Measurements from ENCODE around the gene NOD1. TPM values are rescaled to one million over a fixed set of nuclear protein-coding genes. Genes with fewer than 3 reads are reported as not detected.

The NOD1 gene
- total and polyA plus RNA-seq, 2 of the 8 experiments (the other 6 are each of a cell fraction or from before 2014, with no cell fraction given): 3.8 to 6.5 TPM

GRCh38 chr7:30467271-30467670 lies 11.3 kb downstream of the NOD1 start:
- no peak overlapping the region for H4K8ac ChIP-seq (ENCODE audit: extremely low read depth, insufficient read depth, low read length)
- no peak overlapping the region for H2BK12ac ChIP-seq (ENCODE audit: low read depth, low read length)
- FAIRE-seq (no peak), DNase-seq (ENCODE audit: low read depth in 1 of 2, low spot score in 2 of 2) (no peak)
- H4K5ac ChIP-seq (ENCODE audit: insufficient read length, low read depth, low read length): no peak overlapping the region
- no peak overlapping the region for H2BK15ac ChIP-seq (ENCODE audit: low read length)
- H3K4ac ChIP-seq (replicated peaks; ENCODE audit: insufficient read length, low read depth, low read length): no peak overlapping the region
- 94% methylated on average over 4 of the region's 4 CpGs; no CpG with 5 or more reads in 1 of the 2 experiments for WGBS, 2 experiments (ENCODE audit: extremely low coverage in 1 of 2, insufficient coverage in 1 of 2, insufficient read length in 1 of 2, insufficient replicate concordance in 2 of 2, low coverage in 1 of 2, low lambda C conversion rate in 2 of 2, missing lambda C conversion rate in 1 of 2)
- no peak overlapping the region for H3K9ac ChIP-seq (replicated peaks in 1 of 4; ENCODE audit: extremely low read depth in 1 of 4, low read depth in 3 of 4, low read length in 3 of 4)
- no peaks in the 10 kb centered on the region; the same call in 1 of the 2 replicates for H3K79me1 ChIP-seq (ENCODE audit: low read depth, low read length)
- TF ChIP-seq SP1 (IDR thresholded peaks at IDR 0.05; ENCODE audit: low read depth, low read length): no peak
- TF ChIP-seq KDM5A (IDR thresholded peaks at IDR 0.05; ENCODE audit: low read length): no peak
- no peak for TF ChIP-seq ASH2L (IDR thresholded peaks at IDR 0.05; ENCODE audit: low read length)
- TF ChIP-seq ATF3 (IDR thresholded peaks at IDR 0.05; ENCODE audit: insufficient read depth, low read depth, low read length): no peak
- peaks cover 3 to 14% (median 5%) of the 10 kb centered on the region in 4 experiments; a peak in 5 of 7 replicates for H3K4me1 ChIP-seq (replicated peaks in 1 of 4; ENCODE audit: control insufficient read depth in 3 of 4, insufficient read depth in 4 of 4, low read length in 3 of 4)
- no peak overlapping the region for H3K18ac ChIP-seq (ENCODE audit: extremely low read depth, low read length)
- no peak overlapping the region for H4K91ac ChIP-seq (replicated peaks; ENCODE audit: insufficient read length, low read length)
- H4K20me1 ChIP-seq (replicated peaks in 1 of 2; ENCODE audit: control insufficient read depth in 1 of 2, insufficient read depth in 2 of 2, low read length in 2 of 2): no peaks in the 10 kb centered on the region
- CTCF ChIA-PET (ENCODE audit: partially characterized antibody): interaction anchor here (0.8 to 1.5 kb wide), 3 partner anchors 15 to 43 kb away, joined by 3 to 4 read pairs (median 3); no protein-coding TSS in a partner anchor
- POLR2A ChIA-PET (ENCODE audit: partially characterized antibody): interaction anchor here (1.2 kb wide), 1 partner anchor 11 kb away, joined by 3 read pairs; no protein-coding TSS in a partner anchor
- no peaks in the 10 kb centered on the region for H3K9me3 ChIP-seq (ENCODE audit: insufficient read depth in 2 of 2, low read depth in 1 of 2, low read length in 1 of 2)
- no peak overlapping the region for H2AK5ac ChIP-seq (ENCODE audit: low read depth, low read length)
- no peaks in the 10 kb centered on the region for H3K79me2 ChIP-seq (ENCODE audit: control insufficient read depth in 1 of 2, insufficient read depth in 2 of 2, low read length in 2 of 2)
- H2AFZ ChIP-seq (ENCODE audit: low read length): no peak overlapping the region
- H2BK20ac ChIP-seq (ENCODE audit: low read length): no peak overlapping the region
- no peaks in the 10 kb centered on the region for H3K27me3 ChIP-seq (replicated peaks in 1 of 4; ENCODE audit: control insufficient read depth in 3 of 4, extremely low read depth in 1 of 4, insufficient read depth in 3 of 4, low read length in 3 of 4)
- H3K14ac ChIP-seq (ENCODE audit: insufficient read length): no peak overlapping the region
- no peak overlapping the region for H2BK5ac ChIP-seq (ENCODE audit: low read depth, low read length)
- no peak overlapping the region for H3K56ac ChIP-seq (replicated peaks; ENCODE audit: insufficient read length, low read depth, low read length)
- H3K27ac ChIP-seq (ENCODE audit: low read depth, low read length): no peak overlapping the region
- H3K23me2 ChIP-seq (ENCODE audit: low read depth, low read length): no peaks in the 10 kb centered on the region
- H3K23ac ChIP-seq (ENCODE audit: insufficient read length): no peak overlapping the region
- no peak overlapping the region for H2BK120ac ChIP-seq (replicated peaks; ENCODE audit: low read depth, low read length)
- H3K36me3 ChIP-seq (ENCODE audit: control insufficient read depth in 2 of 4, insufficient read depth in 4 of 4, low read length in 3 of 4): no peaks in the 10 kb centered on the region
- no peak overlapping the region for H3K4me2 ChIP-seq (ENCODE audit: insufficient read depth in 1 of 2, low read depth in 2 of 2, low read length in 2 of 2)
- H3K4me3 ChIP-seq (ENCODE audit: extremely low read depth in 1 of 4, insufficient read depth in 2 of 4, low read depth in 3 of 4, low read length in 4 of 4): no peak overlapping the region

Data from H1 (cell line).